T47D (cell line): ENCODE results near the gene GOLGA8J.
A peak's percentile ranks its signal among the peaks of the same experiment; 100 is the strongest.
"Not testable (repeated sequence)": the region's sequence is repeated elsewhere in the genome, so short reads cannot be mapped to it uniquely, and the experiment has no call there.

Experiments
- DNase-seq, 2 experiments: peaks; one replicate each; pipeline versions ENCODE4 v3.0.0 to v3.0.0-alpha.2; 2011 to 2012; ENCODE audit warnings: low read depth in 1 of 2, low spot score in 1 of 2
- JUND ChIP-seq: IDR thresholded peaks from 2 replicates; pipeline ENCODE4 v1.6.1; 2012; ENCODE audit warnings: low read depth
- in situ Hi-C: cut with HindIII; loops from 2 replicates; pipeline ENCODE4 v1.10.0; 2016; ENCODE audit warnings: low sequenced_read_pairs, low pct_unique_long_range_greater_than_20kb

GOLGA8J gene

DNA sequence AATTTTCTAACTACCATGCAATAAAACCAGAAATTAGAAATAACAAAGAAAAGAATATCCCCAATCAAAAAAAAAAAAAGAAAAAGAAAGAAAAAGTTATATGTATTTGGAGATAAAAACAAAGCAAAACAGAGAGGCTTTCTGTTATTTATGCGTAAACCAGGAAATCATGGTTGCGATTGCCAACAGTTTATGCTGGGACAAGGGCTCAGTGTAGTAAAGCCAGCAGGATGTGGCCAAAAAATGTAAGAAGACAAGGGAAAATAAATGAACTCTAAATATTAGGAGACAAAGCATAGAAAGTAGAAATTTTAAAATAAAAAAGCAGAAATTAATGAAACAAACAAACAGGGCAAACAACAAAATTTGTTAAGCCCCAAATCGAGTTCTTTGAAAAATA is 27.2 kb upstream of the GOLGA8J start:
- no peak for TF ChIP-seq JUND
- in situ Hi-C loops = no loop called here

DNA sequence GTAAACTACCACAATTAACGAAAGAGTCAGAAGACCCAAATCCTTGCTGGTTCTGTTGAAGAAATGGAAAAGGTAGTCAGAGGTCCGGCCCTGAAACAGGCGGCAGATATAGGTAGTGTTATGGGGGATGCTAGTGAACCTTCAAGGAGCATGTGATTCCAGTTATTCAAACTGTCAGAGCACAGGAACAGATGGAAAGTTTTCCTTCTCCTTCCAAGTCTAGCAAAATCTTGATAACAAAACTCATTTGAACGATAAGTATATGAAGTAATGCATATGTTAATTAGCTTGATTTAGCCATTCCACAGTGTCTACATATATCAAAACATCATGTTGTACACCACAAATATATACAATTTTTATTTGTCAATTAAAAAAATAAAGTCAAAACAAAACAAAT is 26.6 kb upstream of the GOLGA8J start:
- in situ Hi-C loops = no loop called here
- no peak for DNase-seq
- no peak for TF ChIP-seq JUND

More for the DNA sequence above, 27.2 kb upstream of the GOLGA8J start:
- DNase-seq = no peak

- in situ Hi-C loops = no loop called here
- DNase-seq = no peak
- TF ChIP-seq JUND = no peak
Observed at GRCh38 chr15:30059771-30060170, 23.0 kb upstream of the GOLGA8J start.

GRCh38 chr15:30062881-30063280 is 19.9 kb upstream of the GOLGA8J start:
- in situ Hi-C loops = no loop called here
- no peak for TF ChIP-seq JUND
- no peak for DNase-seq

GRCh38 chr15:30063835-30064546 is 18.8 kb upstream of the GOLGA8J start:
- DNase-seq = no peak
- TF ChIP-seq JUND = no peak
- in situ Hi-C loops = no loop called here

DNA sequence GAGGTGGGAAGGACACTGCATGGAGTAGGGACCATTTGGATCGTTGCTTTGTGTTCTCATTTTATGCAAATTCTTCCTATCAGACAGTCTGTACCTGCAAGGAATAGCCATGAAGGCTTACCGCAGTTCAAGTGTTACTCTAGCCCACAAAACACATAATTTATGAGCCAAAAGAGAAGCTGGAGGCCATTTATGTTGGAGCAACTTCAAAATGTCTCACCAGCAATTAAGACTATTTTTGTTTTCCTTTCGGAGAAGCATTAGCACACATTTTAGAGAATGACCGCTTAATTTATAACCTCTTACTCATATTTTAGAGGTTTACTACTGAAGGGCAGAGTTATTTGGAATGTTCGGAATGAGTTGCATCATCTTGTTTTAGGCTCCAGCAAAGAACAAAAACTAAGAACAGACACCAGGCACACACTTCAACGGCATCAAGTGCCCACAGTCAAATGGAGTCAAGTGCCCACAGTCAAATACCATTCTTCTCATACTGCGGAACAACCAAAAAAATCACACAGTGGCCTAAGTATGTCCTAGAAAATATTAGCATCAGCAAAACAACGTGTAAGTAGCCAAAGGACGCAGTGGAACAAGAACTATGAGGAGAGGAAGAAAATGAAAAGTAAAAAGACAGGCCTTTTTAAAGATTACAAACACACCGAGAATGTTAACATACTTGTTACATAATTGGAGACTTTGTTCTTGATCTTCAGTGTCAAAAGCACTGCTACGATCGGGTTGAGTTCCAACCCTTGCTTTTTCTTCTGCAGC is 17.5 kb upstream of the GOLGA8J start:
- DNase-seq = no peak
- TF ChIP-seq JUND = no peak
- in situ Hi-C loops = no loop called here

DNA sequence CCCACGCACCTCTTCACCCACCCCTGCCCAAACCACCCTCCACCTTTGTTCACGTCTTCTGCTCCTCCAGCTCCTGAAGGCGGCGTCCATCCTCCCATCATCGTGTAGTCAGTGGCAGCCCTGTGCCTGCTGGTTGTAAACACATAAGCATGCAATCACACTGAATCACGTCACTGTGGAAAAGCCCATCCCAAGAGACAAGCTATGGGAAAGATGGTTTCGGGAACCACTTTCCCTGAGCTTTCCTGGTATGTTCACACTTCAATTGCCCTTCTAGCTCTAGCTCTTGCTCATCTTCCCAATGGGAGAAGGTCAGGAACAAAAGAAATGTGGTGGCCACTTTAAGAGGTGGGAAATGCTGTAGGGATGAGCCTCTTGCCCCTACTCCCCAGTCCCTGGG is 14.4 kb upstream of the GOLGA8J start:
- TF ChIP-seq JUND = no peak
- in situ Hi-C loops = no loop called here
- DNase-seq = no peak

DNA sequence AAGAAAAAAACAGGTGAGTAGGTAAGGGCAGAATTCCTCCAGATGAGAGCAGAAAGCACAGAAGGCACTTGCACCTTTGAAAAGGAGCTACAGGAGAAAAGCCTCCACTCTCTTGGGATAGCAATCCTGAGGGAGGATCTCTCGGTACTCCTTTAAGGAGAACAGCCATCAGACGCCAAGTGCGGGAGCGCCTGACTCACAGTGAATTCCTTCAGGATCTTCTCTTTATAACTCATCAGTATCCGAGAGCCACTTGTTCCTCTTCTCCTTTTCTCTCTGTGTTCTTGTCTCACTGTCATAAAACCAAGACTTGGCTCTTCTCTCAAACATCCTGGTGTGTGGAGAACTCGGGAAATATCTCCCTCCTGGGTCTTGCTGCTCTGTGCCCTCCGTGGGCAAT is 10.1 kb upstream of the GOLGA8J start:
- DNase-seq = peak in 1 of 2 experiments; percentile 13
- TF ChIP-seq JUND = no peak
- in situ Hi-C loops = no loop called here

DNA sequence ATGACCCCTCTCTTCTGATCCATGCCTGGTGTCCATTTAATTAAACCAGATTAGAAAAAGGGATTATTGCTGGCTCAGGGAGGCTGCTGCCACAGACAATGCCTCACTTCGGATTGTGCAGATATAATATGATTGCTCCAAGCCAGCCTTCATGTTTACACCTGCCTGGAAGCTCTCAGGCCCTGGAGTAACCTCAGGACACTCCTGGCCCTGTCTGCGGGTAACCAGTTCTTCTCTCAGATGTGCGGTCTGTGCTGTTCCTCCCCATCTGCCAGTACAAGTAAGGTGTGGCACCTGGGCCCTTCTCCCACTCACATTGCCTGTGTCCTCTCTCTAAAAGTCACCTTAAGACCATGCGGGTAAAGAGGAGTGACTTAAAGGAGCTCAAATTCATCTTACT is 8.8 kb upstream of the GOLGA8J start:
- DNase-seq = no peak
- no peak for TF ChIP-seq JUND
- in situ Hi-C loops = no loop called here

DNA sequence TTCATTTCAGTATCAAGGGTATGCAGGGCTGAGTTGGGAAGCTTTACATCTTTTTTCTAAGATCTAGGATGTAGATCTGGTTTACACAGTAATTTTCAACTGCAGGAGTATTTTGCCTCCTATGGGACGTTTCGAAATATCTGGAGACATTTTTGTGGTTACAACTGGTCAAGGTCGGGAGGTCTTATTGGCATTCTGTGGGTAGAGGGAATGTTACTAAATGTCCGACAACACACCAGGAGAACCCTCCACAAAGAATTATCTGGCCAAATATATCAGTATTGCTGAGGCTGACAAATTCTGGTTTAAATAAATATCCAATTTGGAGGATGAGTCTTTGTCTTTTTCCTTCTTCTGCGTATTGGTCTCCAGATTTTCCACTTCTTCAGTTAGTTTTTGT is 1.9 kb upstream of the GOLGA8J start:
- DNase-seq, in situ Hi-C loops: not testable (repeated sequence)

- DNase-seq, in situ Hi-C loops: not testable (repeated sequence)
Observed at GRCh38 chr15:30097827-30098226, 15.1 kb downstream of the GOLGA8J start.

- in situ Hi-C loops, DNase-seq: not testable (repeated sequence)
Observed at GRCh38 chr15:30102890-30103289, 20.1 kb downstream of the GOLGA8J start.

- DNase-seq, in situ Hi-C loops: not testable (repeated sequence)
Observed at GRCh38 chr15:30103941-30104507, 21.3 kb downstream of the GOLGA8J start.

DNA sequence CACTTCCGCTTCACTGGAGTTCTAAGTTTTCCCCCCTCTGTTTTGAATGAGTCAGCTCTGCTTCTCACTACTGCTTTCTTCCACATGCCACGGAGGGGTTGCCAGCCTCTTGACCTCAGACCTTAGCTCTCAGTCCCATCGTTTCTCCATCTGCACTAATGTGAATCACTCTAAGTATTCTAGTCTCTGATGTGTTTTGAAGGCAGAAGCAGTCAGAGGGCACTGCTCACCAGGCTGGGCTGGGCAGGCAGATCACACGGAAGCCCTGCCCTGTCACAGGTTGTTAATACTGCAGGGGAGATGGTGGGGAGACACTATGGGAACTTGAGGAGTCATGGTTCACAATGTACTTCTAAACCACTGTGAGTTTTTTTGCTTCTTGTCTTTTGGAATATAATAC is 27.8 kb downstream of the GOLGA8J start:
- DNase-seq, in situ Hi-C loops: not testable (repeated sequence)

GRCh38 chr15:30130066-30130465 is 47.3 kb downstream of the GOLGA8J start:
- in situ Hi-C loops = not testable (repeated sequence)
- DNase-seq = peak in 1 of 2 experiments; percentile 6

GRCh38 chr15:30134751-30135150 is 52.0 kb downstream of the GOLGA8J start, which contains the start of gene GOLGA8T:
TSS of gene GOLGA8T (plus strand) at chr15:30135051. CDS start at chr15:30135149, 98 bp downstream.
- in situ Hi-C loops, DNase-seq: not testable (repeated sequence)
